Natural killer cell (primary cell): Measurements from ENCODE around the gene CLEC4F. TPM values are rescaled to one million over a fixed set of nuclear protein-coding genes. Genes with fewer than 3 reads are reported as not detected.

Experiments
- ATAC-seq, 3 donors: fragments of 150-1000 bp in 2 of 3; fragments of 200-7000 bp in 1 of 3; cut with Tn5 transposase; 1 replicate in 1 of 3; 2 replicates in 2 of 3; pipeline ENCODE4 v1.10.0; 2021; ENCODE audit warnings: mild to moderate bottlenecking in 2 of 3, moderate library complexity in 2 of 3
- DNase-seq, 2 donors: peaks; one replicate each; pipeline versions ENCODE4 v3.0.0 to v3.0.0-alpha.2; 2013 to 2021; ENCODE audit warnings: mixed read lengths in 1 of 2
- H3K27ac ChIP-seq: one replicate; pipeline ENCODE4 v1.5.1; 2013; ENCODE audit warnings: mild to moderate bottlenecking, low read length
- H3K27me3 ChIP-seq: one replicate; pipeline ENCODE4 v1.6.1; 2013; ENCODE audit warnings: low read length; ENCODE audit not compliant: control insufficient read depth, insufficient read depth
- H3K36me3 ChIP-seq: one replicate; pipeline ENCODE4 v1.6.1; 2013; ENCODE audit warnings: low read length; ENCODE audit not compliant: control insufficient read depth, insufficient read depth
- H3K4me1 ChIP-seq: one replicate; pipeline ENCODE4 v1.6.1; 2013; ENCODE audit warnings: low read length; ENCODE audit not compliant: control insufficient read depth, insufficient read depth
- H3K4me3 ChIP-seq: one replicate; pipeline ENCODE4 v1.5.1; 2013; ENCODE audit warnings: low read length
- H3K9me3 ChIP-seq: one replicate; pipeline ENCODE4 v1.6.1; 2013; ENCODE audit warnings: low read length; ENCODE audit not compliant: control insufficient read depth, insufficient read depth
- H3K27ac Mint-ChIP-seq, 2 donors: one replicate each; pipeline ENCODE4 v1.8.0; 2022; ENCODE audit warnings: mild to moderate bottlenecking in 2 of 2, mixed read lengths in 2 of 2, moderate library complexity in 1 of 2
- H3K27me3 Mint-ChIP-seq, 2 donors: one replicate each; pipeline ENCODE4 v1.8.0; 2022; ENCODE audit warnings: low read depth in 2 of 2, mixed read lengths in 2 of 2
- H3K36me3 Mint-ChIP-seq: one replicate; pipeline ENCODE4 v1.8.0; 2022; ENCODE audit warnings: mixed read lengths
- H3K4me1 Mint-ChIP-seq, 2 donors: one replicate each; pipeline ENCODE4 v1.8.0; 2022; ENCODE audit warnings: mixed read lengths in 2 of 2
- H3K4me3 Mint-ChIP-seq: one replicate; pipeline ENCODE4 v1.8.0; 2022; ENCODE audit warnings: mild to moderate bottlenecking, moderate library complexity, mixed read lengths
- H3K9me3 Mint-ChIP-seq, 2 donors: one replicate each; pipeline ENCODE4 v1.8.0; 2022; ENCODE audit warnings: mixed read lengths in 2 of 2
- WGBS: methylation state at CpG from one replicate; pipeline ENCODE4 v1.1.7; 2013; ENCODE audit warnings: missing lambda C conversion rate; ENCODE audit not compliant: insufficient coverage; 5-methylcytosine and 5-hydroxymethylcytosine counted together
- intact Hi-C: fragments of 100-400 bp; cut with micrococcal nuclease; formaldehyde crosslinking; loops from one replicate; pipeline ENCODE4 v1.14.2; 2022
- total RNA-seq, 4 donors: library from RNA; stranded (reverse); fragments of 120-200 nt in 1 of 4; gene quantifications; one replicate each; pipeline versions ENCODE4 v1.2.3 to v1.2.4, GENCODE V29; 2013 to 2022
- TF ChIP-seq, protein P1 (sequence below): fragments of 200-600 bp; IDR thresholded peaks from one replicate; pipeline ENCODE4 v1.8.0; 2022; ENCODE audit warnings: antibody characterized with exemption

The CLEC4F gene
- total RNA-seq, 3 donors from 2014 or later (not counting 1 experiment from before 2014, with no cell fraction given): 0.33 to 1.4 (median 0.39) TPM

DNA sequence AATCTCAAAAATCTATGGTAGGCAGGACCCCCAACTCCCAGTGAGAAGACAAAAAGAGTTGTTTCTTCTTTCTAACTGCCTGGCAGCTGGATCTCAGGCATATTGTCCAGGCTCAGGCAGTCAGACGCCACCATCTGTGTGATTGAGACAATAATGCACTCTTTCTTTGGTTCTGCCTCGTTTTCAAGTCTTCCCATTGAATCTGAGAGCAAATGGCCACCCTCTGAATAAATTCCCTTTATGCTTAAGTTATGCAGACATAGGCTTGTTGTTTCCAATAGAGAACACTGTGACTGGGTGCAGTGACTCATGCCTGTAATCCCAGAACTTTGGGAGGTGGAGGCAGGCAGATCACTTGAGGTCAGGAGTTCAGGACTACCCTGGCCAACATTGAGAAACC lies 30.5 kb upstream of the CLEC4F start:
- Histone ChIP-seq H3K4me1 (peaks cover 34% of the 10 kb centered on the region), H3K27ac (peak overlapping the region; percentile 81), H3K36me3 (no peaks in the 10 kb centered on the region), H3K27me3 (no peaks in the 10 kb centered on the region), H3K4me3 (no peak overlapping the region), H3K9me3 (no peaks in the 10 kb centered on the region)
- Mint-ChIP-seq H3K4me1 (peaks cover 65 to 70% of the 10 kb centered on the region in 2 donors), H3K9me3 (no peaks in the 10 kb centered on the region), H3K27ac (peak overlapping the region; percentile 78 to 90), H3K4me3 (peak overlapping the region; percentile 65), H3K36me3 (no peaks in the 10 kb centered on the region), H3K27me3 (no peaks in the 10 kb centered on the region)
- TF ChIP-seq, protein P1, sequence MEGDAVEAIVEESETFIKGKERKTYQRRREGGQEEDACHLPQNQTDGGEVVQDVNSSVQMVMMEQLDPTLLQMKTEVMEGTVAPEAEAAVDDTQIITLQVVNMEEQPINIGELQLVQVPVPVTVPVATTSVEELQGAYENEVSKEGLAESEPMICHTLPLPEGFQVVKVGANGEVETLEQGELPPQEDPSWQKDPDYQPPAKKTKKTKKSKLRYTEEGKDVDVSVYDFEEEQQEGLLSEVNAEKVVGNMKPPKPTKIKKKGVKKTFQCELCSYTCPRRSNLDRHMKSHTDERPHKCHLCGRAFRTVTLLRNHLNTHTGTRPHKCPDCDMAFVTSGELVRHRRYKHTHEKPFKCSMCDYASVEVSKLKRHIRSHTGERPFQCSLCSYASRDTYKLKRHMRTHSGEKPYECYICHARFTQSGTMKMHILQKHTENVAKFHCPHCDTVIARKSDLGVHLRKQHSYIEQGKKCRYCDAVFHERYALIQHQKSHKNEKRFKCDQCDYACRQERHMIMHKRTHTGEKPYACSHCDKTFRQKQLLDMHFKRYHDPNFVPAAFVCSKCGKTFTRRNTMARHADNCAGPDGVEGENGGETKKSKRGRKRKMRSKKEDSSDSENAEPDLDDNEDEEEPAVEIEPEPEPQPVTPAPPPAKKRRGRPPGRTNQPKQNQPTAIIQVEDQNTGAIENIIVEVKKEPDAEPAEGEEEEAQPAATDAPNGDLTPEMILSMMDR: no peak
- ATAC-seq: no peak
- WGBS: 57% methylated on average over 2 of the region's 2 CpGs
- intact Hi-C loops: no loop called here
- DNase-seq: no peak

DNA sequence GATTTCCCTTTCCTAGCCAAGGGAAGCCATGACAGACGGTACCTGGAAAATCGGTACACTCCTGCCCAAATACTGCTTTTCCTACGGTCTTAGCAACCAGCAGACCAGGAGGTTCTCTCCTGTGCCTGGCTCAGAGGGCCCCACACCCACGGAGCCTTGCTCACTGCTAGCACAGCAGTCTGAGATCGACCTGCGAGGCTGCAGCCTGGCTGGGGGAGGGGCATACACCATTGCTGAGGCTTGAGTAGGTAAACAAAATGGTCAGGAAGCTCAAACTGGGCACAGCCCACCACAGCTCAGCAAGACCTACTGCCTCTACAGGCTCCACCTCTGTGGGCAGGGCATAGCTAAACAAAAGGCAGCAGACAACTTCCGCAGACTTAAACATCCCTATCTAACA lies 22.0 kb upstream of the CLEC4F start:
- Mint-ChIP-seq H3K27me3 (peaks cover 0 to 3% of the 10 kb centered on the region in 2 donors), H3K36me3 (no peaks in the 10 kb centered on the region), H3K27ac (no peak overlapping the region), H3K9me3 (no peaks in the 10 kb centered on the region), H3K4me1 (peaks cover 14 to 21% of the 10 kb centered on the region in 2 donors), H3K4me3 (no peak overlapping the region)
- TF ChIP-seq, protein P1: no peak
- intact Hi-C loops: no loop called here
- 90% methylated on average over 7 of the region's 7 CpGs for WGBS
- ATAC-seq (no peak), DNase-seq (no peak)
- H3K27me3 ChIP-seq: no peaks in the 10 kb centered on the region
- H3K4me3 ChIP-seq: no peak overlapping the region
- peaks cover 18% of the 10 kb centered on the region for H3K4me1 ChIP-seq
- no peaks in the 10 kb centered on the region for H3K36me3 ChIP-seq
- H3K9me3 ChIP-seq: no peaks in the 10 kb centered on the region
- no peak overlapping the region for H3K27ac ChIP-seq

DNA sequence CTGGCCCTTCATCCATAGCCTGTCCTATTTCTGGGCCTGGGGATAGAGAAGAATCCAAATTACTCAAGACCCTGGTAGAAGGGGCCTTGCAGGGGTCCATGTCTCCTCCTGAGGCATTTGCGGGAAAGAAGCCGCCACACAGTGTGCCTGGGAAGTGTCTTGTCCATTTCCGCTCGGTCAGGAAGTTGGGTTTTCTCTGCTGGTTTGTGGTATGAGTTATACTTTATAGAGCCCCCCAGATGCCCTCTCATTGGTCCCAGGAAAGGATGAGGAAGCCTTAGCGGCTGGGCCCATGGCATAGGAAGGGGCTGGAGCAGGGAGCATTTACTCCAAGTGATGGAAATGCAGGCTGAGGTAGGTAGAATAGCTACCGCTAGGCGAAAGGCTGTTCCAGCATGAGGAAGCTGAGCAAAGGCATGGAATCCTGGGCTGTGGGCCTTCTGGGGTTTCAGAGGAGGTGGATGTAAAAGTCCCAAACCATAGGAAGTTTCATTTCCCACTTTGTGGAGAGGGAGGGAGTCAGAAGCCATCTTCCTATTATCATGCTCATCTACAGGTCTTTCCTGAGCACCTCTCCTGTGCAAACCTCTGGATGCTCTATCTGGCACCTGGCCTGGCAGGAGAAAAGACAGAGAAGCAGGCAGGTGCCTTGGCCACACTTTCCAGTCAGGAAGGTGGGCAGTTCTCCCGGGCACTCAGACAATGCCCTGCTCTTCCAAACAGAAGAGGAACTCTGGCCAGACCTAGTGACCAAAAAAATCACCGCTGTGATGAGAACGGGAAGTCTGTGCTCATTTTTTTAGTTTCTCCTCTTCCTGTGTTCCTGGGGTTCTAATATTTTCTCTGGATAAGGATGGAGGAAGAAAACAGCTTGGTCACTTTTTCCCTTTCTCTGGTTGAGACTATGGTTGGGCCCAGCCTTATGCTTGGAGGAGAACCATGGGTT lies 17.9 kb upstream of the CLEC4F start:
- peaks cover 14 to 32% of the 10 kb centered on the region in 2 donors for H3K4me1 Mint-ChIP-seq
- no peak for DNase-seq
- Histone ChIP-seq H3K36me3 (no peaks in the 10 kb centered on the region), H3K4me3 (no peak overlapping the region), H3K27me3 (no peaks in the 10 kb centered on the region), H3K9me3 (no peaks in the 10 kb centered on the region), H3K4me1 (peaks cover 19% of the 10 kb centered on the region), H3K27ac (no peak overlapping the region)
- peak overlapping the region in 1 of 2 donors; percentile 37 for H3K27ac Mint-ChIP-seq
- intact Hi-C loops: no loop called here
- ATAC-seq: no peak
- H3K9me3 Mint-ChIP-seq: no peaks in the 10 kb centered on the region
- H3K4me3 Mint-ChIP-seq: peak overlapping the region; percentile 67
- no peaks in the 10 kb centered on the region for H3K36me3 Mint-ChIP-seq
- WGBS: 73% methylated on average over 10 of the region's 10 CpGs
- H3K27me3 Mint-ChIP-seq: no peaks in the 10 kb centered on the region
- TF ChIP-seq, protein P1: no peak
